ENCODE results near the gene GRIN2A. TPM values are rescaled to one million over a fixed set of nuclear protein-coding genes. Genes with fewer than 3 reads are reported as not detected.

GRIN2A gene
- total RNA-seq, 1 donor from 2014 or later, result 0.09 TPM

DNA sequence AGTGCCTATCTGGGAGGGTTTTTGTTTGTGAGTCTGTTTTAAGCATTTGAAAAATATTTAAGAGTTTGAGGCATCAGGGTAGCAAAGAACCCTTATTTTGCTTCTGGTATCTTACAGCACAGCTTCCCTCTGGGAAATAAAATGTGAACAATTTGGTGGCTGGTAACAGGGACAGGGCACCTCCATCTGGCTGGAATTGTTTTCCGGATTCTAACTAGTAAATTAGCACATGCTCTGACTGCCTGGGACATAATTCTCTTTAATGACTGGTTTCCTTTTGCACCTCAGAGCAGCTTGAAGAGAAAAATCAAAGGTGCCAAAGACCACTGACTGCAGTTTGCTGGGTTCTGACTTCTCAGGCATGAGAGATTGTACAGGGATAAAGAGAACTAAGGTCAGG is 469.1 kb downstream of the GRIN2A start:
- no peaks in the 10 kb centered on the region for H3K27me3 ChIP-seq
- intact Hi-C loops (cut with DNase I), result no loop called here
- no peaks in the 10 kb centered on the region for H3K9me3 ChIP-seq
- no peak overlapping the region for H3K4me3 ChIP-seq
- DNase-seq, result no peak
- no peak overlapping the region for H3K27ac ChIP-seq
- TF ChIP-seq, protein P1, sequence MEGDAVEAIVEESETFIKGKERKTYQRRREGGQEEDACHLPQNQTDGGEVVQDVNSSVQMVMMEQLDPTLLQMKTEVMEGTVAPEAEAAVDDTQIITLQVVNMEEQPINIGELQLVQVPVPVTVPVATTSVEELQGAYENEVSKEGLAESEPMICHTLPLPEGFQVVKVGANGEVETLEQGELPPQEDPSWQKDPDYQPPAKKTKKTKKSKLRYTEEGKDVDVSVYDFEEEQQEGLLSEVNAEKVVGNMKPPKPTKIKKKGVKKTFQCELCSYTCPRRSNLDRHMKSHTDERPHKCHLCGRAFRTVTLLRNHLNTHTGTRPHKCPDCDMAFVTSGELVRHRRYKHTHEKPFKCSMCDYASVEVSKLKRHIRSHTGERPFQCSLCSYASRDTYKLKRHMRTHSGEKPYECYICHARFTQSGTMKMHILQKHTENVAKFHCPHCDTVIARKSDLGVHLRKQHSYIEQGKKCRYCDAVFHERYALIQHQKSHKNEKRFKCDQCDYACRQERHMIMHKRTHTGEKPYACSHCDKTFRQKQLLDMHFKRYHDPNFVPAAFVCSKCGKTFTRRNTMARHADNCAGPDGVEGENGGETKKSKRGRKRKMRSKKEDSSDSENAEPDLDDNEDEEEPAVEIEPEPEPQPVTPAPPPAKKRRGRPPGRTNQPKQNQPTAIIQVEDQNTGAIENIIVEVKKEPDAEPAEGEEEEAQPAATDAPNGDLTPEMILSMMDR (IDR thresholded peaks at IDR 0.05), result no peak
- H3K4me1 ChIP-seq, result no peaks in the 10 kb centered on the region
- no peaks in the 10 kb centered on the region for H3K36me3 ChIP-seq
- no peak for ATAC-seq

DNA sequence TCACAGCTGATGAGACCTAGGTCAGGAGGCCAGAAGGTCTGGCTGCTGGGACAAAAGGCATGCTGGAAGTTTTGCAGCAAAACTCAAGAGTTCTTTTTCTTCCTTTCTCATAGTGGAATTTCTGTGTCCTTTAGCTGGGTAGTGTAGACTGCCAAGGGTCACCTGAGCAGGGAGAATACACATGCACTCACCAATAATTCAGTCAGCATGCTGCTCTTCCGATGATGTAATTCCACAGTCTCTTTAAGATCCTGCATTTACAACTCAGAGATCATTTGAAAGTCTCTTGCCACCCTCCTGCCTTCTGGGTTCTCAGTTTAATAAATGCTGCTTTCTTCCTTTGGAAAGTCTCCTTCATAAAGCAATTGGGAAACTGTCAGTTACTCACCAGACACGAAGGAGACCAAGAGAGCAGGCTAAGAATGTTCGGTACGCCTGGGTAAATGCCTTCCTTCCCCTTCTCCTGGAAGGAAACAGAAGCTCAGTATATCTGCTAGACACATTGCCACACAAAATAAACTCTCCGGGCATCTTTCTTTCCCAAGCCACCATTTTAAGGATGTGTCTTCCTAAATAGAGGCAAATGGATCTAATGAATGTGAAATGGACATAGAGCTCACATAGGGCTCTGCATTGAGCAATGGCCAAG is 473.1 kb downstream of the GRIN2A start:
- TF ChIP-seq, protein P1 (IDR thresholded peaks at IDR 0.05), result no peak
- no peaks in the 10 kb centered on the region for H3K9me3 ChIP-seq
- H3K4me1 ChIP-seq, result no peaks in the 10 kb centered on the region
- DNase-seq, result no peak
- no peak overlapping the region for H3K27ac ChIP-seq
- H3K4me3 ChIP-seq, result no peak overlapping the region
- H3K27me3 ChIP-seq, result no peaks in the 10 kb centered on the region
- no peak for ATAC-seq
- H3K36me3 ChIP-seq, result no peaks in the 10 kb centered on the region
- intact Hi-C loops (cut with DNase I), result no loop called here

GRCh38 chr16:9706217-9706836 is 475.9 kb downstream of the GRIN2A start:
- Histone ChIP-seq H3K27me3 (no peaks in the 10 kb centered on the region), H3K27ac (no peak overlapping the region), H3K4me3 (no peak overlapping the region), H3K9me3 (no peaks in the 10 kb centered on the region), H3K4me1 (no peaks in the 10 kb centered on the region), H3K36me3 (no peaks in the 10 kb centered on the region)
- DNase-seq (no peak), ATAC-seq (no peak)
- intact Hi-C loops (cut with DNase I), result no loop called here
- TF ChIP-seq, protein P1 (IDR thresholded peaks at IDR 0.05), result no peak

- no peaks in the 10 kb centered on the region for H3K4me1 ChIP-seq
- ATAC-seq (no peak), DNase-seq (no peak)
- no peaks in the 10 kb centered on the region for H3K36me3 ChIP-seq
- no peak overlapping the region for H3K4me3 ChIP-seq
- intact Hi-C loops (cut with DNase I), result no loop called here
- no peaks in the 10 kb centered on the region for H3K9me3 ChIP-seq
- no peak overlapping the region for H3K27ac ChIP-seq
- no peaks in the 10 kb centered on the region for H3K27me3 ChIP-seq
- TF ChIP-seq, protein P1 (IDR thresholded peaks at IDR 0.05), result no peak
These were observed 478.5 kb downstream of the GRIN2A start for GRCh38 chr16:9703731-9704130.

Other genes with a start within 250 kb of the GRIN2A start
- gene ATF7IP2, start 203.6 kb upstream of the GRIN2A start, total RNA-seq, result 12.3 TPM

Data from upper lobe of right lung (tissue), 1 donor.